Effector CD8-positive, alpha-beta T cell (primary cell): ENCODE data around the gene NOS2.
"Not testable (repeated sequence)": the region's sequence is repeated elsewhere in the genome, so short reads cannot be mapped to it uniquely, and the experiment has no call there.

ENCODE experiments used
- DNase-seq: peaks from one replicate; lab custom pipeline; 2025; lab: John Stamatoyannopoulos, UW

Gene NOS2

DNA sequence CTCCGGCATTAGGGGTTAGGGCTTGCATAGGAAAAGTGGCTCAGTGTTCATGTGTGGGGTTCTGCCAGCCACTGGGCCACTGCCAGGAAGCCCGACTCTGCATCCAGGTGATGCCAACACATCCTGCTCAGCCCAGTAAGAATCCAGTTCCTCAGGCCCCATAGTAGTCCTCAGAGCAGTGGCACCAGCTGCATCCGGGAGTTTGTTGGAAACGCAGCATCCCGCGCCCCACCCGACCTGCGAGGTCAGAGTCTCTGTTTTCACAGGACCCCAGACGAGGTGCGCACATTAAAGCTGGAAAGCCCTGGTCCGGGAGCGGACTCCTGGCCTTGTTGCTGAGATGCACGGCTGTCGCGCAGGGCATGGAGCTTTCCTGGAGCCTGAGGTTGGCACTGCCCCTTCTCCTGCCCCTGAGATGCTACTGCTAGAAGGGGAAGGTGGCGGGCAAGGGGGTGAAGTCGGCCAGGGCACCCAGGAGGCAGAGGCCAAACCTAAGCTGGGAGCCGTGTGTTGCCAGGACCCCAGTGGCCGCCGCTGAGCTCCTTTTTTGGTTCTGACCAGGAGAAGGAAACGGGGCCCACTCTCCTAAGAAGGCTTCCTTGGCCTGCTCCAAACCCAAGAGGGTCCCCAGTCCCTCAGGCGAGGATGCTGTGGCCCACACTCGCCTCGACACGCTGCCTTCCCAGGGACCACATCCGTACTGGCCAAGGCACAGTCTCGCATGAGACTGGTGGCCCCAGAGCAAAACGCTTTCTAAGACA lies 44.4 kb downstream of the NOS2 start:
- no peak for DNase-seq

DNA sequence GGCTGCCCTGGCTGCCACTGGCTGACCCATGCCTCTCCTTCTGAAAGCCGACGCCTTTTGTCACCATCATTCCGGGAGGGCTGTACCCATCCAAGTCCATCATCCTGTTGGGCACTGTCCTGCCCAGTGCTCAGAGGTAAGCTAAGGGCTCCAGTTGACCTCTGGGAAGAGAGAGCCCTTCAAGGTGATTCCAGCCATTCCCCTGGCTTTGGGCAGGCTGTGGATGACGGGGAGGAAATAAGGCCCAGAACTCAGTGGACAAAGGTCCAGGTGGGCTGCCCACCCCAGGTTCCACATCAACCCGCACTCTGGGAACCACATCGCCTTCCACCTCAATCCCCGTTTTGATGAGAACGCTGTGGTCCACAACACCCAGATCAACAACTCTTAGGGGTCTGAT lies 45.8 kb downstream of the NOS2 start:
- no peak for DNase-seq

DNA sequence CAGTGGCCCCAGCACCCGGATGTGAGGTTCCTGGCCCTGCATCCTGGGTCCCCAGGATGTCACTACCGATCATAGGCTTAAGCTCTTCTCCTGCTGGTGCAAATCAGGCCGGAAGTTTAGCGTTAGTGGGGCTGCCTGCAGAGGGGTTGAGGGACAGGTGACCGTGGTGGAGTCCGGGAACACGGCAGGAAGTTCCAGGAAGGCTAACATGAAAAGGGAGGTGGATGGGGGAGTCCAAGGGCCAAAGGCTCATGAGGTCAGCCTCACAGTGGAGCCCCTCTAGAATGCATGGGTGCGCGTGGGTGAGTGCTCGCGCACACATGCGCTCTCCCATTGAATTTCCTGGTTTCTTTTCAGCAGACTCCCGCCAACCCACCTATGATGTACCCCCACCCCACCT lies 46.6 kb downstream of the NOS2 start:
- DNase-seq: not testable (repeated sequence)

DNA sequence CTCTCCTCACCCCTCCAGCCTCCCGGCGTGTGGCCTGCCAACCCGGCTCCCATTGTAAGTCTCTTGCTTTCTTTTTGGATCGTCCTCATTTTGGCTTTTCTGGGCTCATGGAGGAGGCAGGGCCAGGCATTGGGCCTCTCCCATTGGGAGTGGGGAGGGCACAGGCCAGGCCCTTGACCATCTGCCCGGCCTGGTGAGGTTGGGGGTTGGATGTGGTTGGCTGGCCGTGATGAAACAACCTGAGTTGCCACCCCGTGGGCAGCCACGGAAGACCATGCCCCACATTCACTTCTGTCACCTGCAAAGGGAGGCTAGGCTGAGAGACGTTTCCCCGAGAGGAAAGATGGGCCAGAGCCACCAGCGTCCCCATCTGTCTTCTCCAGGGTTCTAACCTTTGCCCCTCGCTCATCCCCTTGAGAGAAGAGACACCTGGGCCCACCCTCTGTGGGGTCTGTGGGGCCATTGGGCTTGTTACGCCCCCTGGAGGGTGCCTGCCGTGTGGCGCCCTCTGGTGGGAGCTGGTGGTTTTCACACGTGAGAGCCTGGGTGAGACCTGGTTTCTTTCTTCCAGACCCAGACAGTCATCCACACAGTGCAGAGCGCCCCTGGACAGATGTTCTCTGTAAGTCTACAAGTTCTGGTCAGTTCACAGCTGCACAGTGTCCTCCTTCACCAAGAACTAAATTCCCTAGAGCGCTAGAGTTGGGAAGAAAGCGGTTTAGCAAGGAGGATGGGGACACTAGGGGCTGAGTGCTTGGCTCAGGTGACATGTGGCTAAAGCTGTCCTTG lies 47.3 kb downstream of the NOS2 start:
- not testable (repeated sequence) for DNase-seq

DNA sequence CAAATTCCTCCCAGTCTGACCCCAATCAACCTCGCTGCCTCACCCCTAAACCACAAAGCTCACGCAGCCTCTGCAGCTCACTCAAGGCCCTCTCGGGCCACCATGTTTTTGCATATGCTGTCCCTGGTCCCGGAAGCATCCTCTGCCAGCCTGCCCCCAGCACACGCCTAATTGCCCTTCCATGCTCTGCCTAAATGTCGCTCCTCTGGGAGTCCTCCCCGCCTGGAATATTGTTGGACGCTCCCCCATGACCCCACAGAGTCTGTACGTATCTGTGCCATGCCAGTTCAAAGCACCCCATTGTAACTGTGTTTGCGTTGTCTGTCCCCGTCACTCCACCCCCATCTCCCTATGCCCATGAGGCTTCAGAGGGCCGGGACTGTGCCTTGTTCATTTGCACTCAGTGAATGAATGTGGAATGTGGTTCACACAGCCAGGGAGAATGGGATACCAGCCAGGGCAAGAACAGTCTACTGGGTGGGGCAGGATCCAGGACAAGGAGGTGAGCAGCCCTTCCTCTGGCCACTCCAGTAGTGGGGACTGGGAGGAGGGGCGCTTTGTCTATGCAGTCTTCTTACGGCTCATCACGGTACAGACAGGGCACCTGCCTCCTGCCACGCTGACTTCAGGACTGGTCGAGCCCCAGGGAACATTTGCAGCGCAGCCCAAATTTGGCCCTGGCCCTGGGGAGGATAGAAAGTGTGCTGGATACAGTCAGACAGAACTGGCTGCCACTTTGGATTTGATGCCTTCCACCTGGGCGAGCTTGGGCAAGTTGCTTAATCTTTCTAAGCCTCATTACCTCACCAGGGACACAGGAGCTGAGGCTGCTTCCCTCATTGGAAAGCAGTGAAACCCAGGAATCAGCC lies 48.5 kb downstream of the NOS2 start:
- DNase-seq: no peak

DNA sequence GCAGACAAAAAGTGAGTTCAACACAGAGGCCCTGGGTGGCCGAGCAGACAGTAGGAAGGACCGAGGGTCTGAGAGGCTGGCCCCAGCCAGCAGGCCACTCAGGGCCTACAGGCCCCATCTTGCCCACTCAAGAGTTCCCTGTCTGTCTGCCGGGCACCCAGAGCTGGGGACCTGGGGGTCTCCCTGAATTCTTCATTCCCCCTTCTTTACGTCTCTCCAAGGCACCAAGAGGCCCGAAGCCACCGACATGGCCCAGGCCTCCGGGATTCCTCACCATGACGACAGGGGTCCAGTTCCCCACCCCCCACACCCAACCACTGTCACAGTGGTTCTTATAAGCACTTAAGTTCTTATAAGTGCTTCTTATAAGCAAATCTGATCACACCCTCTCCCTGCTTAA lies 49.2 kb downstream of the NOS2 start:
- no peak for DNase-seq

DNA sequence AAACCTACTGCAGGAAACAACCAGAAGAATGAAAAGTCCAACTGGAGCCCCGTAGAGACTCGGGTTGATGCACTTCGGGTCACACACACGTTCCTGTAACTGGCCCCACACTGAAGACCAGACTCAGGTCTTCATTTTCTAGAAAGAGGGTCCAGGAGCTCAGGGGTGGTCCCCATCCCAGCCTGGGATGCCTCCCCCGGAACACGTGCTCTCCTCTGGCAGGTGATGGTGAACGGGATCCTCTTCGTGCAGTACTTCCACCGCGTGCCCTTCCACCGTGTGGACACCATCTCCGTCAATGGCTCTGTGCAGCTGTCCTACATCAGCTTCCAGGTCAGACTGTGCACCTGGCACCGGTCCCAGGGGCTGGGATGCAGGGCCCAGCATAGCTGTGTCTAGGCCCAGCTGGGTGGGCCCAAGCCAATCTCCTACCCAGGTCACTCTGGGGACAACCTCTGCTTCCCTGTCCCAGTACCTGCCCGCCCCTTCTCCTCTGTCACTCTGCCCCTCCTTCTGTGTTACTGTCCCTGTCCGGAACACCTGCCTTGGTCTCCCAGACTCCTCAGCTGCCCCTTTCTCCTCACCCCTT lies 50.7 kb downstream of the NOS2 start:
- not testable (repeated sequence) for DNase-seq

DNA sequence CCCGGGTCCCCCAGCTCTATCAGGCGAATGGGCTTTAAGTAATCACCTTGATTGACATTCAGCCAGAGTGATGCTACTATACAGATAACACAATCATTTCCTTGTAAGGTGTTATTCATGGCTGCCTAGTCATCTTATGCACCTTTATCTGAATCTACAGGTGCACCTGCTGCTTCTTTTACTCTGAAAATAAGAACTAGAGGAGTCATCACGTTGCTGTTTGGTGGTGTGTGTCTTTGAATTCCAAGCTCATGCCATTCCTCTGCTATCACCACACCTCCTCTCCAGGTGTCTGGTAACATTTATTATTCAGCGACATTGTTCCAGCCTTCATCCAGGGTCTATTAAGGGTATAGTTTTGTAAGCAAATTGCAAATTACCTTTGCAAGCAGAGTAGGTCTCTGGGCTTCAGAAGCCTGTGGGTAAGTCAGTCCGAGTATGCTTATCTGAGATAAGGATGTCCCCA lies 51.9 kb downstream of the NOS2 start:
- no peak for DNase-seq

DNA sequence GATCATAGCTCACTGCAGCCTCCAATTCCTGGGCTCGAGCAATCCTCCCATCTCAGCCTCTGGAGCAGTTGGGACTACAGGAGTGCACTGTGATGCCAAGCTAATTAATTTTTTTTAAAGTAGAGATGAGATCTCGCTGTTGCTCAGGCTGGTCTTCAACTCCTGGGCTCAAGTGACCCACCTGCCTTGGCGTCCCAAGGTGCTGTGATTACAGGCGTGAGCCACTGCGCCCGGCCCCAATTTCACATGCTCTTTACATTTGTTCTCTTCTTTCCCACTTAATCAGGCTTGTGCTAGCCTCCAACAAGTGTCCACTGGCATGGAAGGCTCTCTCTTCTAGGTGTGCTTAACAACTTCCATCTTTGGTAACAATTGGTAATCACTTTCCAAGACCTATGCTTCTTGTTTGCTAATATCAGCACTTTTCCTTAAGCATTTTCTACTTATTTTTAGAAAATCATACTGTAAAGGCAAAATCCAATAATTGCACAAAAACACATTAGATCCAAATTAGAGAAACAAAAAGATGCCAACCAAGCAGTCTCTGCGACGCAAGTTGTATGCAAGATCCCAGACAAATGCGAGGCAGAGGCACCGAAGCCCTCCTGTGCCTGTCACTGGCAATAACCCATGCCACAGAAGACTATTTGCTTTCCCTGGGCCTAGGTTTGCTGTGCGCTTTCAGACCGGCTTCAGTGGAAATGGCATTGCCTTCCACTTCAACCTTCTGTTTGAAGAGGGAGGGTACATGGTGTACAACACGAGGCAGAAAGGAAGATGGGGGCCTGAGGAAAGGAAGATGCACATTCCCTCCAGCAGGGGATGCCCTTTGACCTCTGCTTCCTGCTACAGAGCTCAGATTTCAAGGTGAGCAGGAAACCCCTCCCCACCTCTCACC lies 52.6 kb downstream of the NOS2 start:
- DNase-seq: no peak

DNA sequence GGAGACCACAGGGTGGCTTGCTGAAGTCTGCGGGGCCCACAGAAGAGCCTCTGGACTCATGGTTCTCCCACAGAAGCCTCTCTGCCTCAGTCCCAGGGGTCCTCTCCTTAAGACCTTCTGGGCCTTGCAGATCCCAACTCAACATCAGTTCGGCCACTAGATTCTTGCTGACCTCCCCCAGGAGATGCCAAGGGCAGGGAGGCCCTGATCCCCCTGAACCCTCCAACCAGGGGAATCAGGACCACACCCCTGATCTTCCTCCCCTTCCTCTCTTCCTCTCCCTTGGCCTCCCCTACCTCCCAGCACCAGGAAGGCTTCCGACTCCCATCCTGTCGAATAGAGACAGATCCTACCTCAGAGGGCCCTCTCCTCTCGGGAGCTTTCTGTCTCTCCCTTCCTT lies 53.4 kb downstream of the NOS2 start:
- DNase-seq: no peak

DNA sequence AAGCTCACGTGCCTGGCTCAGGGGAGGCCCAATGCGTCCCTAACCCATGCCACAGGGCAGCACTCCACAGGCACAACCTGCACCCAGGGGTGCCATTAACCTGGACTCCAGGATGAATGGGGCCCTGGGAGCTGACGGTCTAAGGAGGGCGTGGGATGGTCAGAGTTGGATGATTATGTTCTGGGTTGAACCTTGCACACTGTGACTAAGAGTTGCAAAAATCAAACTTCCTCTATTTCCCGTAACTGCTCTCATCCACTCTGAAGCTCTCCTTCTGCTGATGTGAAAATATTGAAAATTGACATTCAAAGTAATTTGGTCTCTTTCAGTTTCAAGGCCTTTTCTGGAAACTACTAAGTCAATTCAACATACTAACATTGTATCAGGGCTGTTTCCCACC lies 54.0 kb downstream of the NOS2 start:
- DNase-seq: not testable (repeated sequence)

DNA sequence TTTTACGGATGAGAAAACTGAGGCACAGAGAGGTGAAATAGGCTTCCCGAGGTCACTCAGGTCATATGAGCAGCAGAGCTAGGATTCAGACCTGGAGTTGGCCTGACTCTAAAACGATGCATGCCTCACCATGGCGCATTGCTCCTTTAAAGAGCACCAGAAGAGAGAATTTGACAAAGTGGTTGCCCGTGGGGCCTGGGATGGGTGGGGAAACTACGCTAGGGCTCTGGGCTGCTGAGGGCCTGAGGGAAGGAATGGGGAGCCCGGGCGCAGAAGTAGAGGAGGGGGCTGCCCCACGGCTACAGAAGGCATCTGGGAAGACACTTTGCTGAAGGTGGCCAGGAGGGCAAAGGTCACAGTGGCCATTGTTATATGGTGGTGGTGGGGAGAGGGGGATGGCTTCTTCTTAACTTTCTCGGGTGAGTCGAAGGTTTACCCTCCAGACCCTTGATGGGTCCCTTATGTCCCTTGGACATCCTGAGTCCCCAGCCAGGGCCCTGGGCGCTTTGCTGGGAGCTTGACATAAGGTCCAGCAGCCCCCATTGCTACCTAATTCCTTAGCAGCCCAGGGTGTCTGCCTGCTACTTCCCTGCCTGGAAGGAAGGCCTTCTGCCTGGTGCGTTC lies 55.0 kb downstream of the NOS2 start:
- not testable (repeated sequence) for DNase-seq

DNA sequence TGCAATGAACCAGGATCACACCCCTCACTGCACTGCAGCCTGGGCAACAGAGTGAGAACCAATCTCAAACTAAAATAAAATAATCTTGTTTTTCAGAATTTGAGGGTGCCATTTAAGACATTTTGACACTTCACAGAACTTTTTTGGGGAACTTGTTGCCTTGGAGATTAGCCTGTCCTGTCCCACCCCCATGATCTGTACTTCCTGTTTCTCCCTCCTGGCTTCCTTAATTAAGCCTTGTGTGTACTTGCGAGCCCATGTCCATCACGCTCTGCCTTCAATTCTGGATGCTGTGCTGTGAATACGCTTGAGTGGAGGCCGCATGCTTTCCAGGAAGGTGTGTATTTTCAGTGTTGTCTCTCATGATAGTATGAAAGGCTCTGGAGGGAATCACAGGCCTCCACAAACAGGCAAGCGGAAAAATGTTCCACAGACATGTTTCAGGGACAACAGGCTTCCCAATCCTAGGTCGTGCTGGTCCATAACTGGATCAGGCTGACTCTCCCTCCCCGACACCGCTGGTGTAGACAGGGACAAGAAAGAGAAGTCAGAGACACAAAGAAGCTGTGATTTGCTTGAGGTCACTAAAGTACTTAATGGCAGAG lies 56.9 kb downstream of the NOS2 start:
- DNase-seq: no peak

DNA sequence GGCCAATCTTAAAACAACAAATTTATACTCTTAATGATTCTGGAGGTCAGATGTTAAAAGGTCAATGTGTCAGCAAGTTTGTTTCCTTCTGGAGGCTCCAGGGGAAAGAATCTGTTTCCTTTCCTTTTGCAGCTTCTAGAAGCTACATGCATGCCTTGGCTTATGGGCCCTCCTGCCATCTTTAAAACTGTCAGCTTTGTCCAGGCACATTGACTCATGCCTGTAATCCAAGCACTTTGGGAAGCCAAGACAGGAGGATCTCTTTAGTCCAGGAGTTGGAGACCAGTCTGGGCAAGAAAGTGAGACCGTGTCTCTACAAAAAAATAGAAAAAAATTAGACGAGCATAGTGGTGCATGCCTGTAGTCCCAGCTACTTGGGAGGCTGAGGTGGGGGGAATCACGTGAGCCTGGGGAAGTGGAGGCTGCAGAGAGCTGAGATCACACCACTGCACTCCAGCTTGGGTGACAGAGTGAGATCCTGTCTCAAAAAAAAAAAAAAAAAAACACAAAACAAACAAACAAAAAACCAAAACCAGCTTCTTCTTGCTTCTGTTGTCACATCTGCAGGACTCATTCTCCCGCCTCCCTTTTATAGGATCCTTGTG lies 58.3 kb downstream of the NOS2 start:
- DNase-seq: no peak

DNA sequence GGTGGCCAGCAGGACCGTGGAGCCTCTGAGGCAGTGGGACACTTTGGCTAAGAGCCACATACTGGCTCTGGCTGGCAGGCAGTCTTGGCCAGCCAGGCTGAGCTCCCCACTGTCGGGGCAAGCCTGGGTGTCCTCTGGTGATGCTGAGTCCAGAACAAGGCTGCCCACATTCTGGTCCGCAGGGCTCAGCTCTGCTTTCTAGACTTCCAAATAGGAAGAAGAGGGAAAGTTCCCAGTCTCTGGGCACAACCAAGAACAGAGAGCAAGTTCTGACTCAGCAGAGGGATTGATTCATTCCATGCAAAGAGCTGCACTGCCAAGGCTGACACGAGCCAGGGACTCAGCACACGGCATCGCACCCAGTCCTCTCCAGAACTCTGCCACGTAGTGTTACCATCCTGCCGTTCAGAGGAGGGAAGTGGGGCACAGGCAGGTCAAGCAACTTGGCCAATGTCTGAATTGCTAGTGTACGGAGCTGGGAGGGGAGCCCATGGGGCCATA lies 58.9 kb downstream of the NOS2 start:
- DNase-seq: no peak

DNA sequence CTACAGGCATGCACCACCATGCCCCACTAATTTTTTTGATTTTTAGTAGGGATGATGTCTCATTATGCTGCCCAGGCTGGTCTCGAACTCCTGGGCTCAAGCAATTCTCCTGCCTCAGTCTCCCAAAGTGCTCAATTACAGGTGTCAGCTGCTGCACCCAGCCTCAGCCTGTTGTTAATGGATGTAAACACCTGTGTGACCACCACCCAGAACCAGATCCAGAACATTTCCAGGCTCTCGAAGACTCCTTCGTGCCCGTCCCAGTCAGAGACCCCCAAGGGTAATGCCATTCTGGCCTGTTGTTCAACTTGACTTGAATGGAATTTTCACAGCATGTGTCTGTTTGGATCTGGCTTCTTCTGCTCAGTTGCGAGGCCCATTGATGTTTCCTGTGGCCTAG lies 59.8 kb downstream of the NOS2 start:
- DNase-seq: not testable (repeated sequence)

DNA sequence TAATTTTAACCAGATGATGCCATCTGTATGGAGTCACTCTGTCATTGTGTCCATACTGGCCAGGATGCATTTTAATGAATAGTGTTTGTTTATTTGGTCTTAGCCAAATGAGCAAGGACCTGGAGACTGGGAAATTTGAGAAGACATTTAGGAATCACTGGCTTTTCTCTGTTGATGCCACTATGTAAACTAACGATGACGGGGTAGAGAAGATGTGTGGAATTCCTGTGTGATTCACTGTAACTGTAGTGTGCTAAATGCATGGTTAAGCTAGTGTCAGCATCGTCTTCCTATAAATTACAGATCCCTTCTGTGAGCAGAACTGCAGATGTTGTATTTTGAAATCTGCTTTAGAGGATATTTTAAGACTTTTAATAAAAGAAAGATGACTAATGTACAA lies 66.6 kb downstream of the NOS2 start:
- no peak for DNase-seq

DNA sequence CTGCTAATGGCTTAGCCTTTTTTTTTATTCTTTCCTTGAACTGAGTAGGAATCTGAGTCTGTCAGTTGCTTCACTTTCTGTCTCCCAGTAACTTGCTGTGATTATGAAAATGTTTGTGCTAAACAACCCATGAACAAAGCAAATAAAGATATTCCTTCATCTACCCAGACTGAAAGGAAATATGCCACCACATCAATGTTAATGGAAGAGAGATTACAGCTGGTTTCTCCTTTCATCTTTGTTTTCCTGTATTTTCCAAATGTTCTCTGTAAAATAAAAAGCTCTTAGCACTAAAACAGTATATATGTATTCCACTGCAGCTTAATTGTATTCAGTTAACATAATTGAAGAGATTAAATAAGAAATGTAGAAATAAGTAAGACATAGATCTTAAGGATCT lies 67.6 kb downstream of the NOS2 start:
- not testable (repeated sequence) for DNase-seq

DNA sequence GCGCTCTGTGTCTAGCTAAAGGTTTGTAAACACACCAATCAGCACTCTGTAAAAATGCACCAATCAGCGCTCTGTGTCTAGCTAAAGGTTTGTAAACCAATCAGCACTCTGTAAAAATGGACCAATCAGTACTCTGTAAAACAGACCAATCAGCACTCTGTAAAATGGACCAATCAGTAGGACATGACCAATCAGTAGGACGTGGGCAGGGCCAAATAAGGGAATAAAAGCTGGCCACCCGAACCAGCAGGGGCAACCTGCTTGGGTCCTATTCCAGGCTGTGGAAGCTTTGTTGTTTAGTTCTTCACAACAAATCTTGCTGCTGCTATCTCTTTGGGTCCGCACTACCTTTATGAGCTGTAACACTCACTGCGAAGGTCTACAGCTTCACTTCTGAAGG lies 74.3 kb downstream of the NOS2 start:
- DNase-seq: not testable (repeated sequence)
